Measurements from ENCODE around the gene TIGD6.

DNA sequence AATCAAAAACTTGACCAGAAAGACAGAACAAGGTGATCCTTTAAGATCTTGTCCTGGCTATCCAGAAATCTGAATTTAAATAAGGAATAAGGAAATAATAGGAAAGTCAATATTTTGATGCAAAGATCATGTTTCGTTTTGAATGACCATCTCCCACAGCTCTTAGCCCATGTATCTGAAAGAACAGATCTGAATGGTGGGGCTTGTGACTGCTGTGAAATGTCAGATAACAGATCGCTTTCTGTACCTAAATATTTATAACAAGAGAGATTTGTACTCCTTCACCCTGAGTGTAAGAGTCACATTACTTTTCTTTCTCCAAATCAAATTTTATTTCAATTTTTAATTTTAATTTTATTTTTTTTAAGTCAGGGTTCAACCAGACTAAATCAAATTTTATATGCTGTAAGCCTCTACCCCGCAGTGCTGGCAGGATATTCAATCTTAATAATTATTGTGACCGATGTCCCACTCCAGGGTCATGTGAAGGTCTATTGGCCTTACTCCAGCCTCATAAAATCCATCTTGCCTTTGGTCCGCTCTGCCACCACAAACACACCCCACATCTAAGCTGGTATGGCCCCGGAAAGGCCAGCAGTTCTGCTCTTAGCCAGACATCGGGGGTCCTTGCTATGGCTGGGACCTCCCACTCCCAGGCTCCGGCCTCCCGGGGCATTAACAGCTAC lies 46.9 kb downstream of the TIGD6 start:
- TF ChIP-seq, protein P1, sequence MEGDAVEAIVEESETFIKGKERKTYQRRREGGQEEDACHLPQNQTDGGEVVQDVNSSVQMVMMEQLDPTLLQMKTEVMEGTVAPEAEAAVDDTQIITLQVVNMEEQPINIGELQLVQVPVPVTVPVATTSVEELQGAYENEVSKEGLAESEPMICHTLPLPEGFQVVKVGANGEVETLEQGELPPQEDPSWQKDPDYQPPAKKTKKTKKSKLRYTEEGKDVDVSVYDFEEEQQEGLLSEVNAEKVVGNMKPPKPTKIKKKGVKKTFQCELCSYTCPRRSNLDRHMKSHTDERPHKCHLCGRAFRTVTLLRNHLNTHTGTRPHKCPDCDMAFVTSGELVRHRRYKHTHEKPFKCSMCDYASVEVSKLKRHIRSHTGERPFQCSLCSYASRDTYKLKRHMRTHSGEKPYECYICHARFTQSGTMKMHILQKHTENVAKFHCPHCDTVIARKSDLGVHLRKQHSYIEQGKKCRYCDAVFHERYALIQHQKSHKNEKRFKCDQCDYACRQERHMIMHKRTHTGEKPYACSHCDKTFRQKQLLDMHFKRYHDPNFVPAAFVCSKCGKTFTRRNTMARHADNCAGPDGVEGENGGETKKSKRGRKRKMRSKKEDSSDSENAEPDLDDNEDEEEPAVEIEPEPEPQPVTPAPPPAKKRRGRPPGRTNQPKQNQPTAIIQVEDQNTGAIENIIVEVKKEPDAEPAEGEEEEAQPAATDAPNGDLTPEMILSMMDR (IDR thresholded peaks at IDR 0.05), result no peak
- TF ChIP-seq POLR2A (IDR thresholded peaks at IDR 0.05), result no peak

Data from vagina (tissue), 2 donors.